HG03432 (cell line): ENCODE results near the gene C1orf21.
"Not testable (repeated sequence)": the region's sequence is repeated elsewhere in the genome, so short reads cannot be mapped to it uniquely, and the experiment has no call there.

Experiments
- ATAC-seq: cut with Tn5 transposase; IDR thresholded peaks from one replicate; pipeline ENCODE4 v1.9.1; 2021; ENCODE audit warnings: mild to moderate bottlenecking, moderate library complexity; ENCODE audit not compliant: unreplicated experiment

Gene C1orf21

DNA sequence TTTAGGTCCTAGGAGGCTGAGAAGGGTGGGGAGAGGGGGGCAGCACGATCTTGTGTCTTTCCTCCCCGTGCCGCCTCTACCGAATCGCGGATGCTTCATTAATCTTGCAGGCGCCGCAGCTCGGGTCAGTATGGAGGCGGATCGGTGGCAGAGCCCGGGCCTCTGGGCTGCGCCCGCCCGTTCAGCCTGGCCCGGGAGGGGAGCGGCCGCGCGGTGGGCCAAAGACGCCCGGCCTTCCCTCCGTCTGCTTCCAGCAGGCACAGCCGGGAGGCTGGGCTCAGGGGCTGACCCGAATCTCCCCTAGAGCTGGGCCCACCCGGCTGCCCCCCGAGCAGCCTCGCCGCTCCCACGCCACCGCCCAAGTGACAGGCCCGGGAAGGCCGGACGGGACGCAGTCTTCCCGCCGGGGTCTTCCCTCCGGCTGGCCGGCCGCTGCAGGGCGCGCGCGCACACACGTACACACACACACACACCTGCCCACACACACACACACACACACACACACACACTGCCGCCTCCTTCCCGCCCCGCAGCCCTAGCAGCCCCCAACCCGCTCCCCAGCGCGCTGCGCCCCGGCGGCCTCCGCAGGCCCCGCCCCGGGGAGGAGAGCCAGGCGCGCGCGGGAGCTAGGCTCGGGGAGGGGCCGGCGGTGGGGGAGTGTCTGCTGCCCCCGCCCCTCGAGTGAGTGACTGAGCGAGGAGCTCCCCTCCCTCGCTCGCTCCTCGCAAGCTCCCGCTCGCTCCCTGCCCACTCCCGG is at the start of gene C1orf21:
C1orf21 (plus strand) TSS at position 718 of the 757 bp plus-strand sequence. CDS start 90,481 bp downstream, outside the sequence.
- peak; percentile 94 for ATAC-seq

DNA sequence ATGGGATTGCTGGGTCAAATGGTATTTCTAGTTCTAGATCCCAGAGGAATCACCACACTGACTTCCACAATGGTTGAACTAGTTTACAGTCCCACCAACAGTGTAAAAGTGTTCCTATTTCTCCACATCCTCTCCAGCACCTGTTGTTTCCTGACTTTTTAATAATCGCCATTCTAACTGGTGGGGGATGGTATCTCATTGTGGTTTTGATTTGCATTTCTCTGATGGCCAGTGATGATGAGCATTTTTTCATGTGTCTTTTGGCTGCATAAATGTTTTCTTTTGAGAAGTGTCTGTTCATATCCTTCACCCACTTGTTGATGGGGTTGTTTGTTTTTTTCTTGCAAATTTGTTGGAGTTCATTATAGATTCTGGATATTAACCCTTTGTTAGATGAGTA is 49.0 kb upstream of the C1orf21 start:
- ATAC-seq: not testable (repeated sequence)

GRCh38 chr1:184340984-184341383 is 45.8 kb upstream of the C1orf21 start:
- ATAC-seq: no peak

DNA sequence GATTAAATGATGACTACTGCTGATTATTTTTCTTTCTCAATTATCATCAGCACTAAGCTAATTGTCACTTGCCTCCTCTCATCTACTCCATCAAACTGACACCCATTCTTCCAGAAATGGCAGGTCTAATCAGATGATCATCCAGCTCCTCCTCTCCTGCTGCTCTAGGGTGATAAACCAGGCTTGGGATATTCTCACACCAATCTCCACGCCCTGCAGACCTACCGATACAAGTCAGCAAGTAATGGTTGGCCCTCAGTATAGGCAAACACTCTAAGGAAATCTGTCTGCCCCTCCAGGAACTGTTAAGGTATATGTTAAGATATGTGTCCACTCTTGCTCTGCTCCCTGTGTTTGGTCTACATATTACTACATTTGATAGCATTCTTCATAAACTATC is 36.3 kb upstream of the C1orf21 start:
- no peak for ATAC-seq

GRCh38 chr1:184351416-184351975 is 35.3 kb upstream of the C1orf21 start:
- no peak for ATAC-seq

- no peak for ATAC-seq
Observed at GRCh38 chr1:184352776-184353175, 34.1 kb upstream of the C1orf21 start.

DNA sequence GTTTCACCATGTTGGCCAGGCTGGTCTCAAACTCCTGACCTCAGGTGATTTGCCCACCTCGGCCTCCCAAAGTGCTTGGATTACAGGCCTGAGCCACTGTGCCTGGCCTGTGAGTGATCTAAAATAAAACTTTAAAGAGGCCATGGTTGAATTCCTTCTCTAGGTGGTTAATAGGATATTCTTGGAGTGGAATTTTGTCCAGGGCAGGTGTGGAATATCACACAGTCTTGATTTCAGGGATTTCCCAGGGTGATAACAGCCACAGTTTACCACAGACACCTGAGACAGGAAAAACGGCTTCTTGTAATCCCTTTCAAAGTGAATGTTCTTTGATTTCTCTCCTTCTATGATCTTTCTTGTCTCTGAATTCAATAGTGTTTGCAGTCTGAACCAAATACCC is 32.1 kb upstream of the C1orf21 start:
- no peak for ATAC-seq

GRCh38 chr1:184356891-184357290 is 29.9 kb upstream of the C1orf21 start:
- no peak for ATAC-seq

DNA sequence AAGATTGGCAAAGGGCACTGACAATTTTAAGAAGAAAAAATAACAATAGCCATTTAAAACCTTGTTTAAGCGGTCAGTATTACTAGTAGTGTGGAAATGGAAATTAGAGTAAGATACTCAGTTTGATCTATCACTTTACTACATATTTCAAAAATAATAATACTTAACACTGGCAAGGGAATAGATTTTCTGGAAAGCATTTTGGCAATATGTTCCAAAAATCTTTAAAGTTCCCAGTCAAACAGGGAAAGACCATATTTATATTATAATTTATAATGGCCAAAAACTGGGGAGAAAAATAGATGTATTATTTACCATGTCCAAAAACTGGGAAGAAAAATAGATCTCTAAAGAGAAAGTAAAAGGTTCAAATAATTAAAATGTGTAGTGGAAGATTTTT is 28.6 kb upstream of the C1orf21 start:
- no peak for ATAC-seq

GRCh38 chr1:184359909-184360308 is 26.9 kb upstream of the C1orf21 start:
- ATAC-seq: no peak

DNA sequence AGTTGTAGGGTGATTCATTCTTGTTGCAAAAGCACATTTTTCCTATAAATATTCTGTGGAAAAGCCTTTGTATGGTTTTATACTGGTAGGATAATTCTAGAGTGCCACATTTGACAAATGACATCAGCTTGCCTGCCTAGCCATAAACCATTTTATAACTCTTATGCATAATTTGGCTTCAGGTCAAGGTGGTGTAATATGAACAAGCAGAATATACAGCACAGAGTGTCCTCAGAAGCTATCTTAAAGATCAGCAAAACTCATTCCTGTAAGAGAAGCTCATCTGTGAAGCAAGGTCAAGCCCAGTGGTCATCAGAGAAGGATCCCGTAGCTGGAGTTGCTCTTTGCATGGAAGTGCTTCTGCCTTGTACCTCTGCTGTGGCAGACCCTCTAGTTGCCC is 24.0 kb upstream of the C1orf21 start:
- ATAC-seq: no peak

GRCh38 chr1:184365699-184366098 is 21.1 kb upstream of the C1orf21 start:
- ATAC-seq: no peak

DNA sequence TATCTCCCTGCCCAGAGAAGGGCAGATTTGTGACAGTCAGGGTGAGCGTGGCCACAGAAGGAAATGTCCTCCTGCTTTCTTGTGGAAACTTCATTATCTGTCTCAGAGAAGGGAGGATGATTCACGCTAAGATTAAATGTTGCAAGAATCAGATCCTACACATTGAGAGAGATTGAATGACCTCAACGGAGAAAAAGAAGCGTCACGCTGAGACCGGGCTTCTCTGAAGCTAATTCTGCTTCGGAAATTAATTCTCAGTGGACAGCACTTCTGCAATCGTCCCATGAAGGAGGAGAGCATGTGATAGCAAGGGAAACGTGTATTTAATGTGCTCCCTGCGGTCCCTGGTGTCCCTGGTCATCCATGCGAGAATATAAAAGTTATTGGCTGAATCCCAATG is 19.8 kb upstream of the C1orf21 start:
- no peak for ATAC-seq

DNA sequence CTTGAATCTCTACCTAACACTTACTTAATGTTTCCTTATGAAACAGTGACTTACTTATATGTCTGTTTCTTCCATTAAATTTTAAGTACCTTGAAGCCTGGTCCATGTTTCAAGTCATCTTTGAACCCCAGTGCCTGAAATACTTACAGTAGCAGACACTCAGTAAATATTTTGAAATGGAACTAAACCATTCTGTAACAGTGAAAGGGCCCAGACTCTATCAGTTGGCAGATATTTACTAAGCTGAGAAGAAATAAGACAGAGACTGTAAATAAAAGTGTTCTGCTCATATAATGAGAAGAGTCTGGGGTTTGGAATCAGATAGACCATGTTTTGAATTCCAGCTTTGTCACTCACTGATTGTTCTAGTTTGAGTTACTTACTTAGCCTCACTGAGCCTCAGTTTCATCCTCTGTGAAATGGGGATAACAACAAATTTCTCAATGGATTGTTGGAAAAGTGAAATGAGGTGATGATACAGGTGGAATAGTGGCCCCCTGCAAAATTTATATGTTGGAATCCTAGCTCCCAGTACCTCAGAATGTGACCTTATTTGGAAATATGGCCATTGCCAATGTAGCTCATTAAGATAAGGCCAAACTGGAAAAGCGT is 19.3 kb upstream of the C1orf21 start:
- no peak for ATAC-seq

DNA sequence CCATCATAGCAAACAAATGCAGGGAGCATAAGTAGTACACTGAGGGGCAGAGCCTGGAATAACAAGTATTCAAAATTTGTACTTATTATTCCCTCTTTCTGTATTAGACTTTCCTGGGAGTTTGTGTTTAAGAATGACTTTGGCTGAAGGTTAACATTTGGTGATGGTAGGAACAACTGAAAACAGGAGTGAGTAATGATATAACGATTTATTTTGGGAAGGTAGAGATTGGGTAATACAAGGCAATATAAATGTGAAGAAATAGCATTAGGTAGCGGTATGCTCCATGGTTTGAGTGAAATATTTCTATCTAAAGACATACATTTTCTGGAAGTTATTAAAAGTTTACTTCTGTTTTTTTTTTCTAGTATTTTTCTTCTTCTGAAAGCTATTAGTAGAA is 18.5 kb upstream of the C1orf21 start:
- no peak for ATAC-seq

GRCh38 chr1:184370850-184371249 is 16.0 kb upstream of the C1orf21 start:
- ATAC-seq: no peak

DNA sequence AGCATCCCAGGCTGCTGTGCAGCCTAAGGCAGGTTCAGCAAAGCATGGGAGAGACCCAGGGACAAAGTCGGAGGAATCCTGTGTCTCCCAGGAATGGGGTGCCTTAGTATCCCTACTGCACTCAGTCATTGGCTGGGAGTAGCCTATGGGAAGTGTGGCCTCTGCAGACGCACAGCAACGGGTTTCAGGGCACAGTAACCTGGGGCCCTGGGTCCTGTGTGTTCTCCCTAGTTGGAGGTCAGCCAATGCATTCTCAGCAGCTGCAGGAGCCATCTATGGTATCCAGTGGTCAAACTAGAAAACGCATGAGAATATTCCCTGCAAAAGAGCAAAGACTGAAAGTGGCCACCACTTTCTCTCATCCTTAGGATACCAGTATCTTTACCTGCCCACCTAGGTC is 13.7 kb upstream of the C1orf21 start:
- no peak for ATAC-seq

DNA sequence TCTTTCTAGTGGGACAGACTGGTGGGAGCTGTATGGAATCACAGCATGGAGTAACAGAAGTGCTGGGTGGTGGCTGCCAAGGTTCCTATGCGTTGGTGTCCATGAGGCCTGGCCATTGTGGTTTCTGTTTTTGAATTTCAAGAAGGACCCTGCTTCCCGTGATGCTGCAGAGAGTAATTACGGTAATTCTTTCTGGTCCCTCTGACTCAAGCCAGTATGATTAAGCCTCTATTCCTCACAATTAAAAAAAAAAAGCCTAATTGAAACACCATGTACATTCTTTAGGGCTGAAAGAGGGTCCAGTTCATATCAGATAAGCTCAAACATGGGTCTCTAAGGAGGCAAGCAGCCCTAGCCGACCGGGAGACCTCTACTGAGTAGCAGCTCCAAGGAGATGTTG is 10.5 kb upstream of the C1orf21 start:
- ATAC-seq: no peak

GRCh38 chr1:184379111-184379752 is 7.6 kb upstream of the C1orf21 start:
- ATAC-seq: no peak

DNA sequence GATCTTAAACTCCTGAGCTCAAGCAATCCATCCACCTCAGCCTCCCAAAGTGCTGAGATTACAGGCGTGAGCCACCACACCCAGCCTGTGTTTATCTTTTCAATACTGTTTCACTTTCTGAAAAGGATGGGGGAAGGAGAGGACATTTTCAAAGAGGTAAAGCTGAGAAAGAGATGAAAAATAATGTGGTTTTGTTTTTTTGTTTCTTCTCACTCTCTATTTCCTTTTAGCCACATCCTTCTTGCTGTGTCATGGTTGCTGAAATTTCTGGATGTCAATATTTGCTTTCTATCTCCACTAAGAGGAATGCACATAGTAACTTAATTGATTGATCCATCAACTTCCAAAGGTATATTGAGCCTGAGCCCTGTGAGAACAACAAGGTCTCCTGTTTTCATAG is 6.4 kb upstream of the C1orf21 start:
- ATAC-seq: no peak

GRCh38 chr1:184383772-184384323 is 3.0 kb upstream of the C1orf21 start:
- ATAC-seq: no peak
